Colonic mucosa (tissue), 4 donors: ENCODE measurements around the gene CPT1B. TPM values are rescaled to one million over a fixed set of nuclear protein-coding genes. Genes with fewer than 3 reads are reported as not detected.

Source experiments
- DNase-seq: peaks from one replicate; pipeline ENCODE4 v3.0.0-alpha.2; 2020
- H3K27ac ChIP-seq: fragments of 200-600 bp; one replicate; pipeline ENCODE4 v1.8.0; 2021
- H3K27me3 ChIP-seq: fragments of 200-600 bp; one replicate; pipeline ENCODE4 v1.8.0; 2021
- H3K36me3 ChIP-seq: fragments of 200-600 bp; one replicate; pipeline ENCODE4 v1.8.0; 2021
- H3K4me1 ChIP-seq: fragments of 200-600 bp; one replicate; pipeline ENCODE4 v1.8.0; 2021; ENCODE audit warnings: mild to moderate bottlenecking
- H3K4me3 ChIP-seq: fragments of 200-600 bp; one replicate; pipeline ENCODE4 v1.8.0; 2021
- H3K9ac ChIP-seq, 2 donors: one replicate each; pipeline ENCODE4 v1.7.0; 2013; ENCODE audit warnings: control low read depth in 2 of 2, low read depth in 2 of 2, low read length in 2 of 2
- H3K9me3 ChIP-seq: fragments of 200-600 bp; one replicate; pipeline ENCODE4 v1.8.0; 2021
- CTCF ChIP-seq: fragments of 200-600 bp; IDR thresholded peaks from one replicate; pipeline ENCODE4 v1.8.0; 2022; ENCODE audit warnings: antibody characterized with exemption, mild to moderate bottlenecking
- intact Hi-C: fragments of 100-400 bp; cut with DNase I; formaldehyde crosslinking; loops from one replicate; pipeline ENCODE4 v1.14.1; 2022
- total RNA-seq, 2 donors: library from RNA; stranded (reverse); fragmentation: NEBNext Ultra II Directional in 1 of 2; extraction: Animal tissue kit (Norgen Biotek cat#: 25700) in 1 of 2; gene quantifications; one replicate each; pipeline ENCODE4 v1.2.1, GENCODE V29; 2021
- donor health status: healthy.
- donor health status: DM: no; HTN: no; CAD: no.
- donor health status: DM: no; HTN: no; CAD: no.

The CPT1B gene
- total RNA-seq, 2 donors from 2014 or later: 20.1 to 21.7 TPM

GRCh38 chr22:50585238-50585637, 7.0 kb upstream of the CPT1B start:
- Histone ChIP-seq H3K4me1 (peaks cover 9% of the 10 kb centered on the region), H3K27me3 (no peaks in the 10 kb centered on the region), H3K4me3 (no peak overlapping the region), H3K27ac (no peak overlapping the region), H3K9me3 (no peaks in the 10 kb centered on the region), H3K36me3 (no peaks in the 10 kb centered on the region), H3K9ac (no peak overlapping the region)
- no peak for TF ChIP-seq CTCF
- intact Hi-C loops: no loop called here
- no peak for DNase-seq

GRCh38 chr22:50584106-50585096, 6.2 kb upstream of the CPT1B start:
- H3K27me3 ChIP-seq: no peaks in the 10 kb centered on the region
- TF ChIP-seq CTCF: no peak

GRCh38 chr22:50583294-50583861, 5.2 kb upstream of the CPT1B start:
- peaks cover 9% of the 10 kb centered on the region for H3K4me1 ChIP-seq
- intact Hi-C loops: no loop called here
- H3K27me3 ChIP-seq: no peaks in the 10 kb centered on the region
- H3K4me3 ChIP-seq: peak overlapping the region; percentile 85
- no peaks in the 10 kb centered on the region for H3K36me3 ChIP-seq
- H3K27ac ChIP-seq: peak overlapping the region; percentile 99
- DNase-seq: no peak
- H3K9me3 ChIP-seq: no peaks in the 10 kb centered on the region
- peak overlapping the region; percentile 84 to 90 for H3K9ac ChIP-seq
- TF ChIP-seq CTCF: no peak

More at GRCh38 chr22:50584106-50585096, 6.2 kb upstream of the CPT1B start:
- Histone ChIP-seq H3K4me1 (peaks cover 9% of the 10 kb centered on the region), H3K27ac (no peak overlapping the region), H3K36me3 (no peaks in the 10 kb centered on the region), H3K9me3 (no peaks in the 10 kb centered on the region), H3K9ac (no peak overlapping the region), H3K4me3 (no peak overlapping the region)
- no peak for DNase-seq
- intact Hi-C loops: no loop called here

- intact Hi-C loops: no loop called here
- Histone ChIP-seq H3K36me3 (no peaks in the 10 kb centered on the region), H3K4me1 (peaks cover 9% of the 10 kb centered on the region), H3K9me3 (no peaks in the 10 kb centered on the region), H3K4me3 (peak within 1 kb of the TSS; percentile 85), H3K27me3 (no peaks in the 10 kb centered on the region), H3K9ac (peak within 1 kb of the TSS; percentile 90 to 99), H3K27ac (peak within 1 kb of the TSS; percentile 99)
- TF ChIP-seq CTCF: no peak
- peak; percentile 98 for DNase-seq
Observed at GRCh38 chr22:50582493-50583293, 4.5 kb upstream of the CPT1B start, which contains the start of gene CHKB. Gene CHKB, minus strand, starts transcription at chr22:50582849. Its CDS starts 68 bp downstream, at chr22:50582781.

- Histone ChIP-seq H3K4me3 (peak overlapping the region; percentile 85), H3K36me3 (no peaks in the 10 kb centered on the region), H3K9ac (peak overlapping the region; percentile 90 to 99), H3K27me3 (no peaks in the 10 kb centered on the region), H3K4me1 (peaks cover 9% of the 10 kb centered on the region), H3K27ac (peak overlapping the region; percentile 99), H3K9me3 (no peaks in the 10 kb centered on the region)
- intact Hi-C loops: no loop called here
- DNase-seq: no peak
- TF ChIP-seq CTCF: no peak
Observed at GRCh38 chr22:50581950-50582492, 3.8 kb upstream of the CPT1B start.
